Lower lobe of right lung (tissue), 2 donors: ENCODE data around the gene PDPN. TPM values are rescaled to one million over a fixed set of nuclear protein-coding genes. Genes with fewer than 3 reads are reported as not detected.
A peak's percentile ranks its signal among the peaks of the same experiment; 100 is the strongest.
"Not testable (repeated sequence)": the region's sequence is repeated elsewhere in the genome, so short reads cannot be mapped to it uniquely, and the experiment has no call there.

Source experiments
- ATAC-seq, 2 donors: fragments of 200-7000 bp; cut with Tn5 transposase; one replicate each; pipeline ENCODE4 v1.9.1; 2020 to 2022; ENCODE audit warnings: mild to moderate bottlenecking in 2 of 2, moderate library complexity in 2 of 2
- DNase-seq: peaks from one replicate; pipeline ENCODE4 v3.0.0-alpha.2; 2020
- H3K27ac ChIP-seq: fragments of 200-600 bp; one replicate; pipeline ENCODE4 v1.8.0; 2022
- H3K27me3 ChIP-seq: fragments of 200-600 bp; one replicate; pipeline ENCODE4 v1.8.0; 2022; ENCODE audit warnings: low read depth
- H3K36me3 ChIP-seq: fragments of 200-600 bp; one replicate; pipeline ENCODE4 v1.8.0; 2022; ENCODE audit warnings: mild to moderate bottlenecking
- H3K4me1 ChIP-seq: fragments of 200-600 bp; one replicate; pipeline ENCODE4 v1.8.0; 2022
- H3K4me3 ChIP-seq: fragments of 200-600 bp; one replicate; pipeline ENCODE4 v1.8.0; 2022; ENCODE audit warnings: mild to moderate bottlenecking
- H3K9me3 ChIP-seq: fragments of 200-600 bp; one replicate; pipeline ENCODE4 v1.8.0; 2022
- CTCF ChIP-seq: fragments of 200-600 bp; IDR thresholded peaks from one replicate; pipeline ENCODE4 v1.8.0; 2022; ENCODE audit warnings: antibody characterized with exemption, mild to moderate bottlenecking
- intact Hi-C: fragments of 100-400 bp; cut with DNase I; formaldehyde crosslinking; loops from one replicate; pipeline ENCODE4 v1.11.0; 2022
- total RNA-seq: library from RNA; stranded (reverse); fragmentation: NEBNext Ultra II Directional; extraction: Animal tissue kit (Norgen Biotek cat#: 25700); gene quantifications from one replicate; pipeline ENCODE4 v1.2.1, GENCODE V29; 2021
- donor health status: DM: no; HTN: yes; CAD: no; lungs with severe emphysema.

PDPN gene
- total RNA-seq, 1 donor from 2014 or later, result 33.3 TPM

GRCh38 chr1:13564073-13564472 lies 19.6 kb upstream of the PDPN start:
- H3K4me3 ChIP-seq, result no peak overlapping the region
- H3K9me3 ChIP-seq, result no peaks in the 10 kb centered on the region
- H3K36me3 ChIP-seq, result no peaks in the 10 kb centered on the region
- intact Hi-C loops, result no loop called here
- no peak overlapping the region for H3K27ac ChIP-seq
- no peaks in the 10 kb centered on the region for H3K27me3 ChIP-seq
- TF ChIP-seq CTCF, result no peak
- no peak for DNase-seq
- H3K4me1 ChIP-seq, result no peaks in the 10 kb centered on the region
- no peak for ATAC-seq

- DNase-seq, H3K36me3 ChIP-seq, H3K27me3 ChIP-seq, intact Hi-C loops, ATAC-seq, H3K27ac ChIP-seq, H3K4me1 ChIP-seq, H3K4me3 ChIP-seq, H3K9me3 ChIP-seq: not testable (repeated sequence)
Observed at GRCh38 chr1:13570435-13570834, 13.2 kb upstream of the PDPN start.

GRCh38 chr1:13570924-13571323 lies 12.7 kb upstream of the PDPN start:
- peak; percentile 18 for TF ChIP-seq CTCF
- no peak overlapping the region for H3K27ac ChIP-seq

GRCh38 chr1:13573586-13573985 lies 10.0 kb upstream of the PDPN start:
- Histone ChIP-seq H3K36me3 (no peaks in the 10 kb centered on the region), H3K27me3 (peaks cover 11% of the 10 kb centered on the region), H3K4me3 (no peak overlapping the region), H3K27ac (no peak overlapping the region), H3K9me3 (no peaks in the 10 kb centered on the region), H3K4me1 (no peaks in the 10 kb centered on the region)
- TF ChIP-seq CTCF, result no peak
- no peak for DNase-seq
- intact Hi-C loops, result no loop called here
- no peak for ATAC-seq

More at GRCh38 chr1:13570924-13571323, 12.7 kb upstream of the PDPN start:
- intact Hi-C loops, result no loop called here
- no peaks in the 10 kb centered on the region for H3K27me3 ChIP-seq
- no peaks in the 10 kb centered on the region for H3K9me3 ChIP-seq
- no peaks in the 10 kb centered on the region for H3K36me3 ChIP-seq
- H3K4me3 ChIP-seq, result no peak overlapping the region
- DNase-seq (no peak), ATAC-seq (no peak)
- H3K4me1 ChIP-seq, result no peaks in the 10 kb centered on the region

GRCh38 chr1:13576926-13577325 lies 6.7 kb upstream of the PDPN start:
- Histone ChIP-seq H3K9me3 (no peaks in the 10 kb centered on the region), H3K36me3 (no peaks in the 10 kb centered on the region), H3K27ac (no peak overlapping the region), H3K4me3 (no peak overlapping the region), H3K27me3 (peaks cover 11% of the 10 kb centered on the region), H3K4me1 (no peaks in the 10 kb centered on the region)
- DNase-seq (no peak), ATAC-seq (no peak)
- no peak for TF ChIP-seq CTCF
- intact Hi-C loops, result no loop called here

GRCh38 chr1:13577846-13578245 lies 5.8 kb upstream of the PDPN start:
- no peak for TF ChIP-seq CTCF
- no peak for DNase-seq
- no peak for ATAC-seq
- H3K27me3 ChIP-seq, result peaks cover 19% of the 10 kb centered on the region
- H3K4me1 ChIP-seq, result no peaks in the 10 kb centered on the region
- H3K27ac ChIP-seq, result no peak overlapping the region
- H3K4me3 ChIP-seq, result no peak overlapping the region
- H3K9me3 ChIP-seq, result no peaks in the 10 kb centered on the region
- H3K36me3 ChIP-seq, result no peaks in the 10 kb centered on the region
- intact Hi-C loops, result no loop called here
